ENCODE measurements around the gene AFF1.

- TF ChIP-seq, protein P1, sequence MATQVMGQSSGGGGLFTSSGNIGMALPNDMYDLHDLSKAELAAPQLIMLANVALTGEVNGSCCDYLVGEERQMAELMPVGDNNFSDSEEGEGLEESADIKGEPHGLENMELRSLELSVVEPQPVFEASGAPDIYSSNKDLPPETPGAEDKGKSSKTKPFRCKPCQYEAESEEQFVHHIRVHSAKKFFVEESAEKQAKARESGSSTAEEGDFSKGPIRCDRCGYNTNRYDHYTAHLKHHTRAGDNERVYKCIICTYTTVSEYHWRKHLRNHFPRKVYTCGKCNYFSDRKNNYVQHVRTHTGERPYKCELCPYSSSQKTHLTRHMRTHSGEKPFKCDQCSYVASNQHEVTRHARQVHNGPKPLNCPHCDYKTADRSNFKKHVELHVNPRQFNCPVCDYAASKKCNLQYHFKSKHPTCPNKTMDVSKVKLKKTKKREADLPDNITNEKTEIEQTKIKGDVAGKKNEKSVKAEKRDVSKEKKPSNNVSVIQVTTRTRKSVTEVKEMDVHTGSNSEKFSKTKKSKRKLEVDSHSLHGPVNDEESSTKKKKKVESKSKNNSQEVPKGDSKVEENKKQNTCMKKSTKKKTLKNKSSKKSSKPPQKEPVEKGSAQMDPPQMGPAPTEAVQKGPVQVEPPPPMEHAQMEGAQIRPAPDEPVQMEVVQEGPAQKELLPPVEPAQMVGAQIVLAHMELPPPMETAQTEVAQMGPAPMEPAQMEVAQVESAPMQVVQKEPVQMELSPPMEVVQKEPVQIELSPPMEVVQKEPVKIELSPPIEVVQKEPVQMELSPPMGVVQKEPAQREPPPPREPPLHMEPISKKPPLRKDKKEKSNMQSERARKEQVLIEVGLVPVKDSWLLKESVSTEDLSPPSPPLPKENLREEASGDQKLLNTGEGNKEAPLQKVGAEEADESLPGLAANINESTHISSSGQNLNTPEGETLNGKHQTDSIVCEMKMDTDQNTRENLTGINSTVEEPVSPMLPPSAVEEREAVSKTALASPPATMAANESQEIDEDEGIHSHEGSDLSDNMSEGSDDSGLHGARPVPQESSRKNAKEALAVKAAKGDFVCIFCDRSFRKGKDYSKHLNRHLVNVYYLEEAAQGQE (IDR thresholded peaks at IDR 0.05; ENCODE audit: insufficient read depth in 1 of 2, low read depth in 2 of 2, low read length in 2 of 2) = no peak
- TF ChIP-seq POLR2AphosphoS5 (IDR thresholded peaks at IDR 0.05; ENCODE audit: low read depth, low read length) = no peak
Measured at GRCh38 chr4:87117051-87117731, 182.4 kb downstream of the AFF1 start.

Data from PFSK-1 (cell line).